ENCODE results near the gene STAB2.

- TF ChIP-seq POLR2A (IDR thresholded peaks at IDR 0.05; ENCODE audit: low read depth, low read length) (no peak), MXI1 (IDR thresholded peaks at IDR 0.05; ENCODE audit: borderline replicate concordance, low read depth, low read length) (no peak), CEBPB (IDR thresholded peaks at IDR 0.05; ENCODE audit: low read depth, low read length) (no peak), CTCF (conservative IDR thresholded peaks at IDR 0.05; ENCODE audit: low read depth, low read length) (no peak)
These were observed 148.2 kb downstream of the STAB2 start for GRCh38 chr12:103735291-103735690.
